HCT116 (cell line): ENCODE results near the gene PRKCA.

Experiments used
- CBX3 ChIP-seq: IDR thresholded peaks from 2 replicates; pipeline ENCODE4 v1.6.1; 2012; ENCODE audit warnings: low read depth
- POLR2AphosphoS5 ChIP-seq: IDR thresholded peaks from 2 replicates; pipeline ENCODE4 v1.6.1; 2011; ENCODE audit warnings: mild to moderate bottlenecking, low read depth, low read length, moderate library complexity

DNA sequence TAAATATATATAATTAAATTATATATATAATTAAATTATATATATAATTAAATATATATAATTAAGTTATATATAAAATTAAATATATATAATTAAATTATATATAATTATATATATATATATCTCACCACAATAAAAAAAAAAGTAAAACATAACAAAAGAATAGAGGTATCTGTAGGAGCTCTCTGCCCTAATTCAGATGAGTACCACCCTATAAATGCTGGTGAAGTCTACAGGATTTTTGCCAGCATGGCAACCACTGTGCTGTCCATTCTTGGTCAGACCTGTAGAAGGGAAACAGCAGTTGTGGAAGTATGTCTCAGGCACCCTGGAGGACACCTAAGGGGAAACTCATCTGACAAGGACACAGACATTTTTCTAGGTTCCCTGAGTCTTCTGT lies 259.7 kb downstream of the PRKCA start:
- TF ChIP-seq POLR2AphosphoS5: no peak
- no peak for TF ChIP-seq CBX3
